RCC 7860 (cell line): ENCODE results near the gene LYPD6B.
A peak's percentile ranks its signal among the peaks of the same experiment; 100 is the strongest.

ENCODE experiments used
- DNase-seq: peaks from one replicate; pipeline ENCODE4 v3.0.0-alpha.2; 2015; ENCODE audit warnings: low spot score
- FAIRE-seq: peaks from 2 replicates; lab custom pipeline; 2012; peaks lifted over from hg19 to GRCh38; lab: Jason Lieb, UNC

Gene LYPD6B

DNA sequence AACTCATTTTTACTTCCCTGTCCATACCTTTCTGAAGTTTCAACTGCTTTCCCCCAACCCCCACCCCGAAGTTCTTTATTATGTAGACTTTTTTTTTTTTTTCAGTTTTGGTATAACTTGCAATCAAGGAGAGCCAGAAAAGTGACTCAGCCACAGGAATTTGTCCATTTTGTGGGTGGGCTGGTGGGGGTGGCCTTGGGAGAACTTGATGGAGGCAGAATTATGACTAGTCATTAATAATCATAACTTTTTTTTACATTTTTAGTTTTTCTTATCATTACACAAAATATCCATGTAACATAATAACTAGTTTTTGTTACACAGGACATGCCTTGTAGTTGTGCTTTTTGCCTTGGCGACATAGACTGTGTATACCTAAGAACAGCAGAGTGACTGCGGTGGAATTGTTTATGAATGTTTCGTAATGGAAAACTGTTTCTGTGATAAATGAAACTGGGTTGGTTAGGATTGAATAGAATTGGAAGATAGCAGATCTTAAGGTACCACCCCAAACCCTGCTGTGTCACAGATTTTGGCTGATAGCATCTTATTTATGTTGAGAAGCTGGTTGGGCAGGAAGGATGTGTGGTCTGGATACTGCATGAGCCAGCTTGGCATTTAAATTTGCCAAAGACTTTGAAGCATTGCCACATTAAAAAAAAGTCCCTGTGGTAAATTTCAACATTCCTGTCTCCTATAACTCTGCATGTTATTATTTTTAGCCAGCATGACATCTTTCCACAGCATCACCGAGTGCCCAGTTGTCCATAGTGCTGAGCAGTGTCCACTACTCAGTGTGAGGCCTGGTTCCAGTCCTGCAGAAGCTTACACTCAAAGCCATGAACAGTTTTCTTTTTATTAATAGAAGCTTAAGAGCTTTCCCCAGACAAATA is 30.7 kb downstream of the LYPD6B start:
- no peak for DNase-seq
- no peak for FAIRE-seq

DNA sequence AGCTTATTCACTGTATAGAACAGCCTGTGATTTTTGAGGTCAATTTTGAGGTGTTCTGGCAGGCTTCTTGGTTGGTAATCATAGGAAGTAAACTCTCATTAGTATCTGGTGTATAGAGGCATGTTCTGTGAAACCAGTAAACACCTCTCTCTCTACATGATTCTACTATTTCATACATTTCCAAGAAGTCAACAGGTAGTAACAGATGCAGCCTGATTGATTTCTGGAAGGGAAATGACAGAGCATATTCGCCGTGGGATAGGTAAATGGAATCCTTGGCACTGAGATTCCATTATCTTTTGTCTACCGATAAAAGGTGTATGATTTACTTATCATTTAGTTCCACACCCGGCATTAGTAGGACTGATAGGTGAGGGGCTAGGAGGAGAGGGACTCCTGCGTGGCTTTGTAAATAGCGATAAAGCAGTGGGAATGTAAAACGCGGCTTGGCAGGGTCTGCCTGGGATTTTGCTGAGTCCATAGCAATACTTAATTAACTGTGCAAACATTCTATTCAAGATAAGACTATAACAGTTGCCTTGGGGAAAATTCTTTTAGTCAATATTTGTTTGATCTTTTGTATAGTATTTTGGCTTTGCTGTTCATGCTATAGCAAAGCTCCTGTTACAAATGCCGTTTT is 32.3 kb downstream of the LYPD6B start:
- DNase-seq (no peak), FAIRE-seq (no peak)

DNA sequence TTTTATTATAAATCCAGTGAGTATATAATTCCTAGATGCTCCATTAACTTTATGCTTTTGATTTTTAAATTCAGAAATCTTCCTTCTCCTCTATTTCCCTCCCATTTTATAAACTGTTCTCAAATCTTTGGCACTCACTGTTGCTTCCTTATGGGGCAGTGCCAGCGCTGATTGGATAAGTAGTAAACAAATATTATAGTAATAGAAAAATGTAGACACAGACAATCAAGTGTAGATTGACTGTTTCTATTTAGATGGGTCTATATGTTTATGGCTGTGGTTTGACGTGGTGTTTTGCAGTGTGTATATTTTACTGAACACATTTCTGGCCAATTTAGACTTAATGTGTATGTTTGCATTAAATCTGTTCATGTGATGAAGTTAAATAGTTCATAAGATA is 36.6 kb downstream of the LYPD6B start:
- DNase-seq (no peak), FAIRE-seq (no peak)

DNA sequence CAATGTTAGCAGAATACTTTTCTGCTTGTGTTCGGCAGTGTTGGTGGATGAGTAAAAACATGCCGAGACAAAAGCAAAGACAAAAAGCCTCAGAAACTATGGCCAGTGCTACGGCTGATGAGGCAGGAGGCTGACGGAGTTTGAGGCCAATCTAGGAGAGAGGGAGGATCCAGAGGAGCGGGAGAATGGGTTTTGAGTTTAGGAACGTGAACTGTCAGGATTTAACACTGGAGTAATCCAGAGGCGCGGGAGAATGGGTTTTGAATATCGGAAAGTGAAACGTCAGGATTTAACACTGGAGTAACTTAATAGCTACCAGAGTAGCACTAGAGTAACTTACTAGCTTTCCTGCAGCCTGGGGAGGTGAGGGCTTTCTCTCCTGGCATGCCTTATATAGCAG is 37.4 kb downstream of the LYPD6B start:
- DNase-seq (no peak), FAIRE-seq (no peak)

DNA sequence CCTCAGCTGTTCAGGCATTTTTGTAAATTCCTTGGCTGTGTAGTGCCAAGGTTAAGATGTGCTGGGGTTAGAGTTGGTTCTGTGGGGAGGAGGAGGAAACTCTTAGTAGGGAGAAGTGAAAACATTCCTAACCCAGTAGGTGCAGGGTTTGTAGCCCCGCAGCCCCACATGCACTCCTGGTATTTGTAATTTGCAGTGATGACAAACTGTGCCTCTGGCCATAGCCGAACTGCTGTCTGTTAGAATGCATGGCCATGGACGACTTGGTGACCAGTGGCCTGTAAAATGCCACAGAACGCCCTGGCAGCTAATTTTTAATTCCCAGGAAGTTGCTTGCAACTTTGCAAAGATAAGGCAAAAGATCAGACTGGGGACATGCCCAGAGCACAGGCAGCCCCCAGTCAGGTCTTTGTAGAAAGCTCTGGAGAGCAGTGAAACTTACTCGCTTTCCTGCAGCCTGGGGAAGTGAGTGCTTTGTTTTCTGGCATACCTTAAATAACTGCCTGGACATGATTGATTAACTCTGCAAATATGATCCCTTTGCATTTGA is 38.4 kb downstream of the LYPD6B start:
- FAIRE-seq, result no peak

DNA sequence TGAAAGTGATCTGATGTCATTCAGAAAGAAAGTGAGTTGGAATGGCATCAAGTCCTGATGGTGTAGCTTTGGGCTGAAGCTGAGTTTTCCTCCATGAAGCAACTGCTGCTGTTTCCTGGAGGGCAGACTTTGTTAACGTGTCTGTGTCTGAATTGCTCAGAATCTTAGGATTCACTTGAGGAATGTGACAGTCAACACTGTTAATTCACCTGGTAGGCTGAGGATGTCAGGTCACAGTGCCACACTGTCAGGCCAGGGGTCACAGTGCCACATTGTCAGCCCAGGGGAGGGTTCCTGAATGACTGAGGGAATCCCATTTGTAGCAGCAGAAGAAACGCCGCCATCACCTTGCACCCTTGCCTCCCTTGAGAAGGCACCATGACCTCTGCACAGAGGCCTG is 39.4 kb downstream of the LYPD6B start:
- no peak for FAIRE-seq
- DNase-seq, result no peak

More for the DNA sequence above, 38.4 kb downstream of the LYPD6B start:
- no peak for DNase-seq

DNA sequence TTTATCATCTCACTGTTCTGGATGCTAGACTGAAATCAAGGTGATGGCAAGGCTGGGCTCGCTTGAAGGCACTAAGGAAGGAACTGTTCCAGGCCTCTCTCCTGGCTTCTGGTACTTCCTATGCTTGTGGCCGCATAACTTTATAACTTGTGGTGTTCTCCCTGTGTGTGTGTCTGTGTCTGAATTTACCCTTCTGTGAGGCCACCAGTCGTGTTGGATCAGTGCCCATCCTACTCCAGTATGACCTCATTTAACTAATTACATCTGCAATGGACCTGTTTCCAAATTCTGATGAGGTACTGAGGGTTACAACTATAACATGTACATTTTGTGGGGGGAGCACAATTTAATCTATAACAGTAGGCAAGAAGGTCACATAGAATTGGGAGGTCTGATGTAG is 41.6 kb downstream of the LYPD6B start:
- FAIRE-seq (no peak), DNase-seq (no peak)

DNA sequence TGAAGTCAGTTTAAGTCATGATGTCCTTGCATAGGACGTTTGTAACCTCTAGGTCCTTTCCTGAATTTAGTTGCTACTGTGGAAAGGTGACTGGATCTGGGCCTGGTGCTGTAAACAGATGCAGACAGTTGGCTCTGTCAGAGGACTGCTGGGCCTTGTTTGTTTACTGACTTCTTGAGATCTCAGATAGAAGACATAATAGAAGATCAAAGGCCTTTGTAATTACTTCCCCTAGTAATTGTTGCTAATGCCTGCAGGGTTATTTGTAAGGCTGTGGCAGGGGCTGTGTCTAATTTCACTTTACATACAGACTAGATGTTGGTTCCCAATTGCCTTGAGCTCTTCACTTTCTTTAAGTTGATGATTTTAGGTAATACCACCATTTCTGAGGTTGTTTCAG is 42.5 kb downstream of the LYPD6B start:
- FAIRE-seq (no peak), DNase-seq (no peak)

DNA sequence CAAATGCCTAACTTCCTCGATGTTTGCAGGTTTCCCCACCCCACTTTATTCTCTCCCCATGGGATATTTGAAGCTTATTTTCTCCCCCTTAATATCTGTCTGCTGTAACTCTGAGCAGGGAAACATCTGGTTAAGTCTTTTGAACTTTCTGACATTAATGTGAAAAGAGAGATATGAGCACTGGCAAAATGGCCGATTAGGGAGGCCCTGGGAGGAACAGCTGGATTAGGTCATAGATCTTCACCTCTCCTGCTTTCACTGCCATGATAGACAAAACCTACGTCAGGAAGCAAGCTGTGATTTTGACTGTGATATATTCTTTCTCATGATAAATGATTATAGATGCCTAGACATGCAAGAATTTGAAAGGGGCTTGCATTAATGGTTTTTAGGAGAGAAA is 43.6 kb downstream of the LYPD6B start:
- no peak for FAIRE-seq
- DNase-seq, result no peak

DNA sequence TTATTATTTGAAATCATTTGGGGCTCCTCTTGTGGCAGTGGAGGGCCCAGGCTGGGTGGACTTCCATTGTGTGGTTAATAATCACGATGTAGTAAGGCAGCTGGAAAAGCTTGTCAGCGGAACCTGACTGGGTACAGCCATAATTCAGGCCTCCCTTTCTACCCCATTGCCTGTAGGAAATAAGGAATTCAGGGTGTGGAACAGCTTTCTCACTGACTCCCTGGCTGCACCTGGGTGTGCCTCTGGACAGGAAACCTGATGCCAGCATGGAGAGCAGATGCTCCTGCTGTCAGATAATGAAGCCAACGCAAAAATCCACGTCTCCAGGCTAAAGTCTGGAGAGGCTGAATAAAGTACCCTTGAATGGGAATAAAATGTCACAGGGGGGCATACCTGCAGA is 44.2 kb downstream of the LYPD6B start:
- FAIRE-seq (no peak), DNase-seq (no peak)

DNA sequence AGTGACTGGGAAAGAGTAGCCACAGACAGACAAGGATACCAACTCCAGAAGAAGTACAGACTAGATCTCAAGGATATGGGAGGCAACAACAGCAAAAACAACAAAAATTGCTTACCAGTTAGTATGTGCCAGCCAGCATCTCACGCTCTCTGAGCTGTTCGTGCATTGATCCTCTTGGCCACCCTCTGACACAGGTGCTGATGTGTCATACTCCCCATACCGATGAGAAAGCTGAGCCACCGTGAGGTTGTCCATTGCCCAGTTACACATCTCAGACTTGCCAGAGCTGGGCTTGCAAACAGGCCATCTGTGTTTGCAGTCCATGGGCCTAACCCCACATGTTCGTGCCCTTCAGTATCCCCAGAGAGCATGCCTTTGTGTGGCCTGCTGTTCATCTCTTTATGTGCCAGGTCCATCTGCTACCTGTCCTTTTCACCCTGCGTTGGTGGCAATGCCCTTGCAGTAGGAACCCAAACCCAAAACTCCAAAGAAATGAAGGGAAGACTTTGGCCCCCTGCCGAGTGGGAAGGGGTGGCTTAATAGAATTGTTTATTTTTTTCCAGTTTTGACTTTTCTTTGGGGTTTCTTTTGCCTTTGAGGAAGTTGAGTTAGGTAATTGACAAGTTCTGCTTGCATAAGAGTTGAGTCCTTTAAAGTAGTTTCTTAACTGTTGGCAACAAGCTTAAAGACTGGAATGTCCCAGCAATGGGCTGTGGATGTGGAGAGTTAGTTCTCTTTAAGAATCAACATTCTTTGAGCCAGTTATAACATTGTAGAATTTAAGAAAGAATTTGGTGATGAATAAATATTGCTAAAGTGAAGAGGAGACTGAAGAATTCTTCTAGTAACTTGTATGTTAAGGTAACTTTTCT is 46.7 kb downstream of the LYPD6B start:
- DNase-seq, result no peak
- no peak for FAIRE-seq

DNA sequence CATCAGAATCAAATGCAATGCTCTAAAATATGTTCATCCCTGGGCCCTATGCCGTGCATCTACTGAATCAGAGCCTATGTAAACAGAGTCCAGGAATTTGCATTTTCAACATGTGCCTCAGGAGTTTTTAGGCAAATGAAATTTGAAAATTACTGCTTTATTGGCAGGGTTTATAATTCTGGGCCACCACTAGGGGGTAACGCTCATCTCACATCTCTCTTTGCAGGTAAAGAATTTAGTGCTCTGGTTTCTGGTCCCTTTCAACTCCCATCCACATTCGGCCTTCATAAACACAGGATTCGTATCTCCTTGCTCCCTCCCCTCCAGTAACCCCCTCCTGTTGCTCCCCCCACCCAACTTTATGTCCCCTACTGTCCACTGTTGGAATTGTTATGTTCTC is 49.3 kb downstream of the LYPD6B start:
- no peak for FAIRE-seq
- DNase-seq, result no peak

DNA sequence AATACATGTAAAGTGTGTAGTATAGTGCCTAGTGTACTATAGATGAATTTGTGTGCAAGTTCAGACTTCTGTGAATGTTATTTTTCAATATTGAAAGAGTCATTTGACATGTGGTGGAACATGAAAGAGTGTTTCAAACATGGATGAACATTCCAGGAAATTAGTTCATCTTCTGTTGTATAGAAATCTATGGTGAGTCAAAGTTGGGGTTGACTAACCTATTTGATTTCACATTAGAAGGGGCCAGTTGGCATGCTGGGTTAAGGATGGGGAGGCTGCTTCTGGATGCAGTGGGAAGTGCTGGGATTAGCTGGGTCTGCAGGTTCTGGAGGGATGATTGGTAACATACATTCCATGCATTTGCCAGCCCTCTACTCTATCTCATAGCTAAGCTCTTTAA is 50.6 kb downstream of the LYPD6B start:
- FAIRE-seq, result no peak
- no peak for DNase-seq

DNA sequence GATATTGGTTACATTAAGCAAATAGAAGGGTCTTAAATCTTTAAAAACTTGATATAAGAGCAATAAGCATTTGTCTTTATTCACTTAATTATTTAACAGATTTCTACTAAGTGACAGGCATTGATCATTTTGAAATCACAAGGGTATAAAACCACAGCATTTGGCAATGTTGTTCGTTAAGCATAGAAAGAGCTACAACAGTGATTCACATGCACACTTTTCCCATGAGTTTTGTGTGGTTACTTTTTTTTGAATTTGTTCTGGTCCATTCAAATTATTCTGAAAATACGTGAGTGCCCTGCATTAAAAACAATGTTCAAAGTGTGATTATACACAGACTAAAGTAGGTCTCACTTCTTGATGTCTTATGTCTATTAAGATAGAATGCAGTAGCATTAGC is 52.2 kb downstream of the LYPD6B start:
- DNase-seq (no peak), FAIRE-seq (no peak)

DNA sequence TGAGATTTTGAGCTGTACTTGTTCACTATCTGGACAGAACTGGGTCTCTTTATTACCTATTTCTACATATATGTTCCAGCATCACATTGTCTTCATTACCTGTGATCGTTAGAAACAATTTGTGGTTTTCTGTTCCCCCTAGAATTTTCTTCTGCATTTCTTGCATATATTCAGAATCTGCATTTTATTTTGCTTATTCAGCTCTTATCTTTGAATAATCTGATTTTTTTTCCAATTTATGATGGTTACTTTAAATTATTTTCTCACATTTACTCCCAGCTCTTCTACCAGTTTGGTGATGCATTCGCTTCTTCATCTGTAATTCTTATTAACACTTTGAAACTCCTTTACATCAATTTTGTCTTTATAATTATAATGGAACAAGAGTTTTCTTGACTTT is 55.1 kb downstream of the LYPD6B start:
- FAIRE-seq (no peak), DNase-seq (no peak)

DNA sequence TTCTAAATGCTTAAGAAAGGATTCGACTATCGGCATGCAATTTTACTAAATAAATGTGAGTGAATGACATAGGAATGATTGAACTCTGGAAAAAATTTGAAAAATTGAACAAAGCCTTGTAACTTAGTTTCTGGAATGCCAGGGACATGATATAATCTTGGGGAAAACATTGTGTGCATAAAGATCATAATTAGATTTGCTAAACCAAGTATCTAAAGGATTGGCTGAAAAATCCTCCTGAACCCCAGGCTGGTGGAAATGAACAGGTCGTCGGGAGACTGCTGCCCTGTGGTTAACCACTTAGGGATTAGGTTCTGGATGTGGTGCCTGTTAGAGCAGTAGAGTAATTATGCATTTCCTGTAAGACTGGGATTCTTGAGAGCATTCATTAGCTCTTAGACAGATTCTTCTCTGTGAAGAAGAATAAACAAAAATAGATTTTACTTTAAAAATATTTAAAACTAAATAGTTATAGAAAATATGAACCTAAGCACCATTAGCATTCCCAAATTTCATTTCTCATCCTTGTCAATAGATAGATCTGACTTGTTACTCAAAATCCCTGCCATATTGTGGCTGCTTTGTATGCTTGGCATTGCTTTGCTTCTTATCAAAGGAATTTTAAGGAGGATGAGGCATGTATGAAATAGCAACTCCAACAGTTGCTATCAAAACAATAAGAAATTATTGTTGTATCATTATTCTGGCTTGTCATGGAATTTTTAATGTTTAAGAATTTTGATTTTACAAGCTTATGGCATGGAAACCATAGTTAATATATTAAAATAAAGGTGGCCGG is 55.9 kb downstream of the LYPD6B start:
- DNase-seq (peak; percentile 18), FAIRE-seq (no peak)

DNA sequence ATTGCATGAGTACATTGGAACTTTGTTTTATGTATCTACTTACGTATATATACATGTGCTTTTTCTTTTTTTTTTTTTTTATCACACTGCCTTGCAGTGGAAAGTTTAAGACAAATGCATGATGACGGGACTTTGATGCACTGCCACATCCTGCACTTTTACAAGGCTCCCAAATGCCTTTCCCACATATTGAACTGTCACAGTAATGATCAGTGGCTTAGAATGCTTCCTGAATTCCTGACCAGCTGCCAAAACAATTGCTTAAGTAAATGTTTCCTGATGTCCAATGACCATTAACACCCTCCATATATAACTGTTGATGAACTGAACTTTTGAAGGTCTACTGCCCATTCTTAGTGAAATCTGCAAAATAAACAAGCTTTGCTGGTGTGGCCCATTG is 60.2 kb downstream of the LYPD6B start:
- DNase-seq (no peak), FAIRE-seq (no peak)

DNA sequence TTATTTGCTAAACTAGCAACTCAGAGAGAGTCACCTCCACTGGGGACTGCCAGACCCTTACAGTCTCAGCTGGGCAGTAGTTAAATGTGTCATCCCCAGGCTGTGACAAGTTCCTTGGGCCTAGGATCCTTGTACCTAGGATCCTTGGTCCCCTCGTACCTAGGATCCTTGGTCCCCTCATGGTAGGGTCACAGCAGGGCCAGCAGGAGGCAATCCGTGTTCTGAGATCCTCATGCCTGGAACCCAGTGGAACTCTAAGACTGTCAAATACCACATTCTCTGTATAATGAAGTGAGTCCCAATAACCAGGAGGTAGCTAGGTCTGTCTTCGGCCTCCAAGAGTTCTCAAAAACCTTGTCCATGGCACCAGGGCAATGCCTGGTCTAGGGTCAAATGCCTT is 60.8 kb downstream of the LYPD6B start:
- DNase-seq (no peak), FAIRE-seq (no peak)

DNA sequence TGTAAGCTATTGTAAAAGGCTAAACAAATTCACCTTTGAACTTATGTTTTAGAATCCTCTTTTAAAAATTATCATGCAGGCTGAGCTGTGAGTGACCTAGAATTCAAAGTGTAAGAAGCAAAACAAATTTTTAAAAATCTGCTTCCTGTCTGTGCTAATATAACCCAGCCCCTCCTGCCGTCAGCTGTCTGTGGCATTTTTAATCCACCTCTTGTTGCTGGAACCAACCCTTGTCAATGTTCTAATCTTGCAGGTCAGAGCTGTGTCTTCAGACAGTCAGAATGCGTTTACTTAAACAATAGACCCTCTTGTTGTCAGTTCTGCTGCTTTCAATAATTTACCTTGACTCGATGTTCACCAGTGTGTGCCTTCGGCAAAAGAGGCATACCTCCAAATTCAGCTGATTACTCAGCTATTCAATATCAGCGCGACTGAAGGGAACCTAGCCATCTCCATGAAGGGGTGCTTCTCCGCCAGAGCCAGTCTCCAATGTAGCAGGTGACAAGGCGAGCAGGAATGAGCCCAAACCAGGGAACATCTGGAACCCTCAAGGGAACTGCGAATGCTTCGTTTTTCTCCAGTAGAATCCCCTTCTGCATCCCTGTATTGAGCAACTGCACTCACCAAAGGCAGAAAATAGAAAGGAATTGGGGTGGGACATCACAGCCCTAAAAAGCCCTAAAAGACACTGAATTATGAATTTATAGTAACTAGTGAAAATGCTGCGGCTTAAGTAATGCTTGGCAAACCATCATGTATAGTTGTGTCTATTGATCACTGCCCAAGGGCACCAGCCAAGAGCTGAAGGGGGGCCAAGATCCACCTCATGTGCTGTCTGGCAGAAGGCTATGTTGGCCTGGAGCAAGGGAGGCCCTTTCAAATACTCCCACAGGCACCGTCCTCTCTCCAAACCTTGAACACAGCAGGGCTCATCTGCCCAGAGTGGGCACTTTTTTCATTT is 62.5 kb downstream of the LYPD6B start:
- FAIRE-seq, result no peak
- no peak for DNase-seq
